ENCODE results near the gene PRPS1L1.

PRPS1L1 gene

GRCh38 chr7:18037609-18038008, 10.0 kb upstream of the PRPS1L1 start:
- TF ChIP-seq POLR2A (IDR thresholded peaks at IDR 0.05; ENCODE audit: low read length) (no peak), GATA1 (IDR thresholded peaks at IDR 0.05; ENCODE audit: low read depth, low read length) (no peak)
- DNase-seq = no peak

GRCh38 chr7:18036783-18037182, 9.1 kb upstream of the PRPS1L1 start:
- TF ChIP-seq POLR2A (IDR thresholded peaks at IDR 0.05; ENCODE audit: low read length) (no peak), GATA1 (IDR thresholded peaks at IDR 0.05; ENCODE audit: low read depth, low read length) (no peak)

GRCh38 chr7:18030758-18031157, 3.1 kb upstream of the PRPS1L1 start:
- DNase-seq = no peak
- TF ChIP-seq POLR2A (IDR thresholded peaks at IDR 0.05; ENCODE audit: low read length) (no peak), GATA1 (IDR thresholded peaks at IDR 0.05; ENCODE audit: low read depth, low read length) (no peak)

More at GRCh38 chr7:18036783-18037182, 9.1 kb upstream of the PRPS1L1 start:
- no peak for DNase-seq

GRCh38 chr7:18020138-18020715, 7.4 kb downstream of the PRPS1L1 start:
- no peak for DNase-seq
- TF ChIP-seq GATA1 (IDR thresholded peaks at IDR 0.05; ENCODE audit: low read depth, low read length) (no peak), POLR2A (IDR thresholded peaks at IDR 0.05; ENCODE audit: low read length) (no peak)

- no peak for DNase-seq
- TF ChIP-seq GATA1 (IDR thresholded peaks at IDR 0.05; ENCODE audit: low read depth, low read length) = no peak
- TF ChIP-seq POLR2A (IDR thresholded peaks at IDR 0.05; ENCODE audit: low read length) = no peak
Observed at GRCh38 chr7:18019555-18019954, 8.1 kb downstream of the PRPS1L1 start.

GRCh38 chr7:18018296-18019215, 9.1 kb downstream of the PRPS1L1 start:
- no peak for DNase-seq
- no peak for TF ChIP-seq POLR2A (IDR thresholded peaks at IDR 0.05; ENCODE audit: low read length)
- no peak for TF ChIP-seq GATA1 (IDR thresholded peaks at IDR 0.05; ENCODE audit: low read depth, low read length)

GRCh38 chr7:18016547-18017444, 10.8 kb downstream of the PRPS1L1 start:
- DNase-seq = no peak
- TF ChIP-seq GATA1 (IDR thresholded peaks at IDR 0.05; ENCODE audit: low read depth, low read length) (no peak), POLR2A (IDR thresholded peaks at IDR 0.05; ENCODE audit: low read length) (no peak)

- TF ChIP-seq POLR2A (IDR thresholded peaks at IDR 0.05; ENCODE audit: low read length) (no peak), GATA1 (IDR thresholded peaks at IDR 0.05; ENCODE audit: low read depth, low read length) (no peak)
- no peak for DNase-seq
Observed at GRCh38 chr7:18013936-18014335, 13.7 kb downstream of the PRPS1L1 start.

GRCh38 chr7:18004372-18004771, 23.3 kb downstream of the PRPS1L1 start:
- no peak for DNase-seq
- no peak for TF ChIP-seq GATA1 (IDR thresholded peaks at IDR 0.05; ENCODE audit: low read depth, low read length)
- no peak for TF ChIP-seq POLR2A (IDR thresholded peaks at IDR 0.05; ENCODE audit: low read length)

- DNase-seq = no peak
- TF ChIP-seq GATA1 (IDR thresholded peaks at IDR 0.05; ENCODE audit: low read depth, low read length) (no peak), POLR2A (IDR thresholded peaks at IDR 0.05; ENCODE audit: low read length) (no peak)
Observed at GRCh38 chr7:18003286-18003994, 24.2 kb downstream of the PRPS1L1 start.

GRCh38 chr7:17998692-17999091, 29.0 kb downstream of the PRPS1L1 start:
- TF ChIP-seq POLR2A (IDR thresholded peaks at IDR 0.05; ENCODE audit: low read length) = no peak
- TF ChIP-seq GATA1 (IDR thresholded peaks at IDR 0.05; ENCODE audit: low read depth, low read length) = no peak
- no peak for DNase-seq

- TF ChIP-seq GATA1 (IDR thresholded peaks at IDR 0.05; ENCODE audit: low read depth, low read length) = no peak
- TF ChIP-seq POLR2A (IDR thresholded peaks at IDR 0.05; ENCODE audit: low read length) = no peak
- no peak for DNase-seq
Observed at GRCh38 chr7:17996442-17997223, 31.0 kb downstream of the PRPS1L1 start.

Measured in erythroblast (primary cell).